ENCODE measurements around the gene COMT.

COMT gene

GRCh38 chr22:19909350-19910179 is 32.0 kb upstream of the COMT start:
- H3K36me3 ChIP-seq (ENCODE audit: control insufficient read depth in 2 of 2, insufficient read depth in 2 of 2, low read length in 2 of 2): peaks cover 20 to 31% of the 10 kb centered on the region in 2 donors
- no peaks in the 10 kb centered on the region for H3K9me3 ChIP-seq (ENCODE audit: control insufficient read depth in 2 of 2, low read length in 2 of 2)
- no peak overlapping the region for H3K4me3 ChIP-seq (ENCODE audit: low read length in 2 of 2)
- no peak overlapping the region for H3K27ac ChIP-seq (ENCODE audit: low read length)
- no peaks in the 10 kb centered on the region for H3K4me1 ChIP-seq (ENCODE audit: control insufficient read depth, insufficient read depth, low read length)
- H3K27me3 ChIP-seq (ENCODE audit: control insufficient read depth in 1 of 2, insufficient read depth in 2 of 2, low read length in 2 of 2): no peaks in the 10 kb centered on the region
- H3K9ac ChIP-seq (ENCODE audit: low read length in 2 of 2): no peak overlapping the region

- H3K4me1 ChIP-seq (ENCODE audit: control insufficient read depth, insufficient read depth, low read length): no peaks in the 10 kb centered on the region
- no peak overlapping the region for H3K9ac ChIP-seq (ENCODE audit: low read length in 2 of 2)
- H3K27ac ChIP-seq (ENCODE audit: low read length): no peak overlapping the region
- no peaks in the 10 kb centered on the region for H3K9me3 ChIP-seq (ENCODE audit: control insufficient read depth in 2 of 2, low read length in 2 of 2)
- H3K4me3 ChIP-seq (ENCODE audit: low read length in 2 of 2): no peak overlapping the region
- peaks cover 27 to 36% of the 10 kb centered on the region in 2 donors for H3K36me3 ChIP-seq (ENCODE audit: control insufficient read depth in 2 of 2, insufficient read depth in 2 of 2, low read length in 2 of 2)
- no peaks in the 10 kb centered on the region for H3K27me3 ChIP-seq (ENCODE audit: control insufficient read depth in 1 of 2, insufficient read depth in 2 of 2, low read length in 2 of 2)
These were observed 31.3 kb upstream of the COMT start for GRCh38 chr22:19910180-19910744.

- no peaks in the 10 kb centered on the region for H3K4me1 ChIP-seq (ENCODE audit: control insufficient read depth, insufficient read depth, low read length)
- no peak overlapping the region for H3K9ac ChIP-seq (ENCODE audit: low read length in 2 of 2)
- no peaks in the 10 kb centered on the region for H3K9me3 ChIP-seq (ENCODE audit: control insufficient read depth in 2 of 2, low read length in 2 of 2)
- no peaks in the 10 kb centered on the region for H3K27me3 ChIP-seq (ENCODE audit: control insufficient read depth in 1 of 2, insufficient read depth in 2 of 2, low read length in 2 of 2)
- H3K36me3 ChIP-seq (ENCODE audit: control insufficient read depth in 2 of 2, insufficient read depth in 2 of 2, low read length in 2 of 2): peaks cover 31 to 43% of the 10 kb centered on the region in 2 donors
- no peak overlapping the region for H3K27ac ChIP-seq (ENCODE audit: low read length)
- no peak overlapping the region for H3K4me3 ChIP-seq (ENCODE audit: low read length in 2 of 2)
These were observed 29.9 kb upstream of the COMT start for GRCh38 chr22:19911540-19912270.

GRCh38 chr22:19912271-19912999 is 29.1 kb upstream of the COMT start:
- peaks cover 36 to 50% of the 10 kb centered on the region in 2 donors for H3K36me3 ChIP-seq (ENCODE audit: control insufficient read depth in 2 of 2, insufficient read depth in 2 of 2, low read length in 2 of 2)

GRCh38 chr22:19913337-19913936 is 28.1 kb upstream of the COMT start:
- H3K4me3 ChIP-seq (ENCODE audit: low read length in 2 of 2): no peak overlapping the region
- H3K9ac ChIP-seq (ENCODE audit: low read length in 2 of 2): no peak overlapping the region
- H3K27ac ChIP-seq (ENCODE audit: low read length): no peak overlapping the region
- peaks cover 44 to 56% of the 10 kb centered on the region in 2 donors for H3K36me3 ChIP-seq (ENCODE audit: control insufficient read depth in 2 of 2, insufficient read depth in 2 of 2, low read length in 2 of 2)
- no peaks in the 10 kb centered on the region for H3K27me3 ChIP-seq (ENCODE audit: control insufficient read depth in 1 of 2, insufficient read depth in 2 of 2, low read length in 2 of 2)
- no peaks in the 10 kb centered on the region for H3K9me3 ChIP-seq (ENCODE audit: control insufficient read depth in 2 of 2, low read length in 2 of 2)
- no peaks in the 10 kb centered on the region for H3K4me1 ChIP-seq (ENCODE audit: control insufficient read depth, insufficient read depth, low read length)

More at GRCh38 chr22:19912271-19912999, 29.1 kb upstream of the COMT start:
- no peak overlapping the region for H3K4me3 ChIP-seq (ENCODE audit: low read length in 2 of 2)
- H3K9me3 ChIP-seq (ENCODE audit: control insufficient read depth in 2 of 2, low read length in 2 of 2): no peaks in the 10 kb centered on the region
- no peaks in the 10 kb centered on the region for H3K27me3 ChIP-seq (ENCODE audit: control insufficient read depth in 1 of 2, insufficient read depth in 2 of 2, low read length in 2 of 2)
- H3K27ac ChIP-seq (ENCODE audit: low read length): no peak overlapping the region
- no peak overlapping the region for H3K9ac ChIP-seq (ENCODE audit: low read length in 2 of 2)
- H3K4me1 ChIP-seq (ENCODE audit: control insufficient read depth, insufficient read depth, low read length): no peaks in the 10 kb centered on the region

GRCh38 chr22:19914201-19914943 is 27.2 kb upstream of the COMT start:
- Histone ChIP-seq H3K4me1 (ENCODE audit: control insufficient read depth, insufficient read depth, low read length) (no peaks in the 10 kb centered on the region), H3K27me3 (ENCODE audit: control insufficient read depth in 1 of 2, insufficient read depth in 2 of 2, low read length in 2 of 2) (no peaks in the 10 kb centered on the region), H3K27ac (ENCODE audit: low read length) (no peak overlapping the region), H3K9ac (ENCODE audit: low read length in 2 of 2) (no peak overlapping the region), H3K9me3 (ENCODE audit: control insufficient read depth in 2 of 2, low read length in 2 of 2) (no peaks in the 10 kb centered on the region), H3K36me3 (ENCODE audit: control insufficient read depth in 2 of 2, insufficient read depth in 2 of 2, low read length in 2 of 2) (peaks cover 48 to 59% of the 10 kb centered on the region in 2 donors), H3K4me3 (ENCODE audit: low read length in 2 of 2) (no peak overlapping the region)

GRCh38 chr22:19915287-19915954 is 26.2 kb upstream of the COMT start:
- H3K9ac ChIP-seq (ENCODE audit: low read length in 2 of 2): no peak overlapping the region
- no peaks in the 10 kb centered on the region for H3K9me3 ChIP-seq (ENCODE audit: control insufficient read depth in 2 of 2, low read length in 2 of 2)
- H3K27me3 ChIP-seq (ENCODE audit: control insufficient read depth in 1 of 2, insufficient read depth in 2 of 2, low read length in 2 of 2): no peaks in the 10 kb centered on the region
- no peak overlapping the region for H3K27ac ChIP-seq (ENCODE audit: low read length)
- H3K4me1 ChIP-seq (ENCODE audit: control insufficient read depth, insufficient read depth, low read length): no peaks in the 10 kb centered on the region
- peaks cover 48 to 55% of the 10 kb centered on the region in 2 donors for H3K36me3 ChIP-seq (ENCODE audit: control insufficient read depth in 2 of 2, insufficient read depth in 2 of 2, low read length in 2 of 2)
- H3K4me3 ChIP-seq (ENCODE audit: low read length in 2 of 2): no peak overlapping the region

- no peaks in the 10 kb centered on the region for H3K9me3 ChIP-seq (ENCODE audit: control insufficient read depth in 2 of 2, low read length in 2 of 2)
- no peaks in the 10 kb centered on the region for H3K4me1 ChIP-seq (ENCODE audit: control insufficient read depth, insufficient read depth, low read length)
- H3K27me3 ChIP-seq (ENCODE audit: control insufficient read depth in 1 of 2, insufficient read depth in 2 of 2, low read length in 2 of 2): no peaks in the 10 kb centered on the region
- no peak overlapping the region for H3K4me3 ChIP-seq (ENCODE audit: low read length in 2 of 2)
- peaks cover 48 to 54% of the 10 kb centered on the region in 2 donors for H3K36me3 ChIP-seq (ENCODE audit: control insufficient read depth in 2 of 2, insufficient read depth in 2 of 2, low read length in 2 of 2)
- H3K9ac ChIP-seq (ENCODE audit: low read length in 2 of 2): no peak overlapping the region
- H3K27ac ChIP-seq (ENCODE audit: low read length): no peak overlapping the region
These were observed 25.6 kb upstream of the COMT start for GRCh38 chr22:19916006-19916405.

GRCh38 chr22:19916941-19917340 is 24.6 kb upstream of the COMT start:
- no peak overlapping the region for H3K4me3 ChIP-seq (ENCODE audit: low read length in 2 of 2)
- H3K36me3 ChIP-seq (ENCODE audit: control insufficient read depth in 2 of 2, insufficient read depth in 2 of 2, low read length in 2 of 2): peaks cover 48 to 49% of the 10 kb centered on the region in 2 donors
- H3K9ac ChIP-seq (ENCODE audit: low read length in 2 of 2): no peak overlapping the region
- no peaks in the 10 kb centered on the region for H3K27me3 ChIP-seq (ENCODE audit: control insufficient read depth in 1 of 2, insufficient read depth in 2 of 2, low read length in 2 of 2)
- no peak overlapping the region for H3K27ac ChIP-seq (ENCODE audit: low read length)
- no peaks in the 10 kb centered on the region for H3K9me3 ChIP-seq (ENCODE audit: control insufficient read depth in 2 of 2, low read length in 2 of 2)
- no peaks in the 10 kb centered on the region for H3K4me1 ChIP-seq (ENCODE audit: control insufficient read depth, insufficient read depth, low read length)

All from stomach smooth muscle (tissue), 2 donors.